HG03280 (cell line): Measurements from ENCODE around the gene MAP3K13.
"Not testable (repeated sequence)": the region's sequence is repeated elsewhere in the genome, so short reads cannot be mapped to it uniquely, and the experiment has no call there.

Experiments
- ATAC-seq: cut with Tn5 transposase; IDR thresholded peaks from one replicate; pipeline ENCODE4 v1.9.1; 2021; ENCODE audit warnings: mild to moderate bottlenecking, moderate library complexity; ENCODE audit not compliant: unreplicated experiment

MAP3K13 gene

DNA sequence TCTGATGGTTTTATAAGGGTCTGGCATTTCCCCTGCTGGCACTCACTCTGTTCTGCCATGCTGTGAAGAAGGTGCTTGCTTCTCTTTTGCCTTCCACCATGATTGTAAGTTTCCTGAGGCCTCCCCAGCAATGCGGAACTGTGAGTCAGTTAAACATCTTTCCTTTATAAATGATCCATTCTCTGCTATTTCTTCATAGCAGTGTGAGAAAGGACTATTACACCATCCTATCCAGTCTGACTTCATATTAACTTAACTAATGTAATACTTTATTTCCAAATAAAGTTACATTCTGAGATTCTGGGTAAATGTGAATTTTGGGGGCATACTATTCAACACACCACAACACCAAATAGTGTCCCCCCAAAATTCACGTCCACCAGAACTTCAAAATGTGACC, 22.2 kb upstream of the MAP3K13 start:
- no peak for ATAC-seq

- ATAC-seq, result no peak
Measured at GRCh38 chr3:185341616-185342458, 21.1 kb upstream of the MAP3K13 start.

GRCh38 chr3:185342459-185343174, 20.3 kb upstream of the MAP3K13 start:
- no peak for ATAC-seq

DNA sequence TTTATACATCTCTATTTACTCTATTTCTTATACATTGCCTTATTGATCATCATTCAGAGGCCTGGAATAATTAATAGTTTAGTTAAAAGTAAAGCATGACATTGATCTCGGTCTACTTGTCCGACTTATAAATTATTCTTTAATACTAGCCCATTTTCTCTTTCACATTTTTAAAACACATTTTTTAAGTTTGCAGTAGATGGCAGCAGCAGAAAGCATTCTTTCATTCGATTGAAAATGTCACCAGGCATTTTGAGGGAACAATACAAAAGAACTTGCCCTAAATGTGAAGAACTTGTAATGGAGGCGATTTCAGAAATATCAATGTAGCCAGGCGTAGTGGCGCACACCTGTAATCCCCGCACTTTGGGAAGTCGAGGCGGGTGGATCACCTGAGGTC, 15.5 kb upstream of the MAP3K13 start:
- no peak for ATAC-seq

DNA sequence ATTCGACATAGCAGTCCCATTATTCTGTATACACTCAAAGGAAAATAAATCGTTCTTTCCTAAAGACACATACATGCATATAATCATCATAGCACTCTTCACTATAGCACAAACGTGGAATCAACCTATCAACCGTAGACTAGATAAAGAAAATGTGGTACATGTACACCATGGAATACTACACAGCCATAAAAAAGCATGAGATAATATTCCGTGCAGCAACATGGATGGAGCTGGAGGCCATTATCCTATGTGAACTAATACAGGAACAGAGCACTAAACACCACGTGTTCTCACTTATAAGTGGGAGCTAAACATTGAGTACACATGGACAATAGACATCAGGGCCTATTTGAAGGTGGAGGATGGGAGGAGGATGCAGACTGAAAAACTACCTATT, 12.1 kb upstream of the MAP3K13 start:
- no peak for ATAC-seq

GRCh38 chr3:185351396-185351795, 11.5 kb upstream of the MAP3K13 start:
- no peak for ATAC-seq

DNA sequence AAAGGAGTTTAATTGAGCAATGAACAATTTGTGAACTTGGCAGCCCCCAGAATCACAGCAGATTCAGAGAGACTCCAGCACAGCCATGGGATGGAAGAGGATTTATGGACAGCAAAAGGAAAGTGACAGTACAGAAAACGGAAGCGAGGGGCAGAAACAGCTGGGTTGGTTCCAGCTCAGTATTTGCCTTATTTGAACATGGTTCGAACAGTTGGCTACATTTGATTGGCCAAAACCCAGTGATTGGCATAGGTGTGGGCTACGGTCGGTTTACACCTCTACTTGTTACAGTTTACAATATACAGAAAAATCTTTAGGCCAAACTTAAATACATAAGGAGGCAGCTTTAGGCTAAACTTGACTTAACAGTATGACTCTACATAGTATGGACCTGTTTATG, 9.7 kb upstream of the MAP3K13 start:
- ATAC-seq, result no peak

DNA sequence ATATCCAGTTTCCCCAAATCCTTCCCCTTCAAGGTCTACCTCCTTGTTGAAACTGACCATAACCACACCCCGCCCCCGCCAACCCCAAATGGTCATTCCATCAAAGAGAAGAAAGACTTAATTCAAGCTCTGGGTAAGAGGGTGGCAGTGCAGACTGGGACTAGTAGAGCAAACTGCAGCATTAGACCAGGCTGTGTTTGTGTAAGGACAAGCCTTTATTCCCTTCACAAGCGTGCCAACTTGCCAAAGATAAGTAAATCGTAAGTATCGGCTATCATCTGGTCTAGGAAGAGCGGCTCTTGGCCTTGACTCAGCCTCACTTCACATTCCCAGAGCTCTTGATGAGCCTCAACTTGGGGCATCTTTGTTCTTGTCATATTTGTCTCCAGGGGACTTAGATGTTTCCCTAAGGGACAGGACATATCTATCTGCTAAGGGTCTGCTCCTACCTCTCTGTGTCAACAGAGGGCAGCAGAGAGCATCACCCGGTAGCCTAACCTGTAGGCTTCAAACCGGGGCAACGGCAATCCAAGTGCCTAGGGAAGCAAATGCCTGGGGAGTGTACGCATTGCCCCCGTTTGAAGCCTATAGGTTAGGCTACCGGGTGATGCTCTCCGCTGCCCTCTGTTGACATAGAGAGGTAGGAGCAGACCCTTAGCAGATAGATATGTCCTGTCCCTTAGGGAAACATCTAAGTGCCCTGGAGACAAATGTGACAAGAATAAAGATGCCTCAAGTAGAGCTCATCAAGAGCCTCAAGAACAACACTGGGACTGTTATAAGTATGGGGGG, 8.9 kb upstream of the MAP3K13 start:
- ATAC-seq, result peak; percentile 100

DNA sequence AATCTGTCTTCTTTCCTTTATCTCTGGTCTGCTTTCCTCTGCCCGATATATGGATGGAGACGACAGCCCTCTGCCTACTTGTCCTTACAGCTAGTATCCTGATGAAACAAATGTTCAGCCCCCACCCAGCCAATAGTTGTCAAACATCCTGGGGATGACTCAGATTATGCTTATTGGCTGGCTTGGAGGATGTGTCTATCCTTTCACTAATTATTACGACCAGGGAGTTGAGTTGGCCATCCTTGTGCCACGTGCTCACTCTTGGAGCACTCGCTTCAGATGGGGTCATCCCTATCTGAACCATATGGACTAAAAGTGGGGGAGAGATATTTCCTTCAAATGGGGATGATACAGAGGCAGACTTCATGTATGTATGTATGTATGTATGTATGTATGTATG, 6.4 kb upstream of the MAP3K13 start:
- ATAC-seq, result no peak

GRCh38 chr3:185361920-185362319, 1.0 kb upstream of the MAP3K13 start:
- no peak for ATAC-seq

DNA sequence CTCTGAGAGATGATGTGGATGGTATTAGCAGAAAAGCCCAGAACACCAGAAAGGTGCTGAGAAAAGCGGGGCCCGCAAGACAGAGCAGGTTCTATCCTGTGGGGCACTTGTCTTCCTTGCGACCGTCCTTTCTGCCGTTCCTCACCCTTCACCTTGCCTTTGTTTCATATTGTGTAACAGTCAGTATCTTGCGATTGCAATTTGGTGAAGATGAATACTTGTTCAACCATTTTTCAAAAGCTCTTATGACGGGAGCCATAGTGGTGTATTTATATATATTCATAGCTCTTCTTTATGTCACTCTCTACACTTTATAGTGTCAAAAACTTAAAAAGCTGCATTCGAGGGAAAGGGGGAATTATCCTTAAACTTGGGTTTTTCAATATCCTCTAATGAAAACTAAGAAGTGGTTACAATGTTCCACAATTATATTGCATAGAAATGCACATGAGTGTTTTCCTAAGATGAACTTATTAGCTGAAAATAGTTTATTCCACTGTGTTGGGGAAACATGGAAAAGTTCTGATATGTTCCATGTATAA, 797 bp downstream of the MAP3K13 start:
- peak; percentile 30 for ATAC-seq

- ATAC-seq, result no peak
Measured at GRCh38 chr3:185365291-185366073, 2.5 kb downstream of the MAP3K13 start.

- no peak for ATAC-seq
Measured at GRCh38 chr3:185366074-185366335, 3.1 kb downstream of the MAP3K13 start.

GRCh38 chr3:185366913-185367312, 4.0 kb downstream of the MAP3K13 start:
- ATAC-seq, result no peak

DNA sequence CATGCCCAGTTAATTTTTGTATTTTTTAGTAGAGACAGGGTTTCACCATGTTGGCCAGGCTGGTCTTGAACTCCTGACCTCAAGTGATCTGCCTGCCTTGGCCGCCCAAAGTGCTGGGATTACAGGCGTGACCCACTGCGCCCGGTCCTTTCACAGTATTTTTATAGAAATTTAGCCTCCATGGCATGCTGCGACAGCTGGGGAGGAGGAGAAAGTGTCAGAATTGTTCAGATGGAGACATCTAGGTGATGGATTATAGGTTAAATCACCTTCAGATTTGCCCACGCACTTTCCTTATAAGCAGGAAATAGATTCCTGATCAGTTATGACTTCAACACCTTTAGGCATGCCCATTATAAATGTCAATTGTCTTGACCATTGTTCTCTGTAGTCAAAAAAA, 7.4 kb downstream of the MAP3K13 start:
- not testable (repeated sequence) for ATAC-seq

- ATAC-seq, result no peak
Measured at GRCh38 chr3:185371306-185372074, 8.6 kb downstream of the MAP3K13 start.

- ATAC-seq, result no peak
Measured at GRCh38 chr3:185381320-185382058, 18.6 kb downstream of the MAP3K13 start.

DNA sequence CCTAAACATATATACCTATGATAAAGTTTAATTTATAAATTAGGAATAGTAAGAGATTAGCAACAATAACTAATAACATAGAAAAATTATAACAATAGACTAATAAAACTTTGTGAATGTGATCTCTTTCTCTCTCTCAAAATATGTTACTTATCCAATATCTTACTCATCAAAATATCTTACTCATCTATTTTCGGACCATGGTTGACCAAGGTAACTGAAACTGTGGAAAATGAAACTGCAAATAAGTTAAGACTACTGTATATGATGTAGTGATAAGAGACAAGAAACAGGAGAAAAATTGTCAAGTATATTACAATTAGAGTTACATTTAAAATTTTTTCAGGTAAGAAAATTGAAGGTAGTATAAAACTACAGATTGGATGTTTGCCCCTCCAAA, 19.2 kb downstream of the MAP3K13 start:
- ATAC-seq, result no peak

- ATAC-seq, result not testable (repeated sequence)
Measured at GRCh38 chr3:185386515-185386914, 23.6 kb downstream of the MAP3K13 start.
